Transverse colon (tissue), 4 donors: ENCODE measurements around the gene ESR1. TPM values are rescaled to one million over a fixed set of nuclear protein-coding genes. Genes with fewer than 3 reads are reported as not detected.

ENCODE experiments used
- DNase-seq: peaks from one replicate; pipeline ENCODE4 v3.0.0-alpha.2; 2019
- H3K27ac ChIP-seq, 4 donors: fragments of 200-600 bp; sonication (generic); 2 replicates each; pipeline ENCODE4 v1.5.1; 2016 to 2018; ENCODE audit warnings: inconsistent platforms in 4 of 4
- H3K27me3 ChIP-seq: fragments of 200-600 bp; sonication (generic); 2 replicates; pipeline ENCODE4 v1.5.1; 2017; ENCODE audit warnings: inconsistent platforms
- H3K36me3 ChIP-seq, 4 donors: fragments of 200-600 bp; sonication (generic); 2 replicates each; pipeline ENCODE4 v1.5.1; 2017 to 2019; ENCODE audit warnings: inconsistent platforms in 4 of 4
- H3K4me1 ChIP-seq, 4 donors: fragments of 200-600 bp; sonication (generic); 2 replicates each; pipeline ENCODE4 v1.5.1; 2017 to 2020; ENCODE audit warnings: inconsistent platforms in 4 of 4
- H3K4me3 ChIP-seq, 4 donors: fragments of 200-600 bp; sonication (generic); 1 replicate in 1 of 4; 2 replicates in 3 of 4; pipeline versions ENCODE4 v1.5.1 to v1.6.1; 2017 to 2019; ENCODE audit warnings: inconsistent platforms in 4 of 4
- H3K9me3 ChIP-seq, 2 donors: fragments of 200-600 bp; sonication (generic); 2 replicates each; pipeline ENCODE4 v1.5.1; 2017 to 2019; ENCODE audit warnings: inconsistent platforms in 2 of 2
- CTCF ChIP-seq, 5 experiments: fragments of 200-600 bp in 3 of 5; fragments of 450-650 bp in 2 of 5; sonication (generic) in 3 of 5; IDR thresholded peaks; 1 replicate in 2 of 5; 2 replicates in 3 of 5; pipeline ENCODE4 v1.5.1; 2016 to 2017; ENCODE audit warnings: antibody characterized with exemption in 5 of 5, inconsistent platforms in 3 of 5, mild to moderate bottlenecking in 2 of 5, moderate library complexity in 1 of 5
- EP300 ChIP-seq: sonication (generic); formaldehyde crosslinking; IDR thresholded peaks from one replicate; pipeline ENCODE4 v1.6.1; 2017; ENCODE audit warnings: antibody characterized with exemption, low read depth
- POLR2A ChIP-seq: fragments of 450-650 bp; IDR thresholded peaks from one replicate; pipeline ENCODE4 v1.6.1; 2016; ENCODE audit warnings: antibody characterized with exemption, mild to moderate bottlenecking, moderate library complexity
- POLR2AphosphoS5 ChIP-seq, 3 donors: sonication (generic); formaldehyde crosslinking; IDR thresholded peaks; one replicate each; pipeline ENCODE4 v1.6.1; 2016; ENCODE audit warnings: antibody characterized with exemption in 3 of 3
- WGBS, 2 donors: methylation state at CpG; one replicate each; pipeline ENCODE4 v1.1.5; 2018; ENCODE audit warnings: low coverage in 1 of 2; 5-methylcytosine and 5-hydroxymethylcytosine counted together
- in situ Hi-C, 4 donors: fragments of 200-750 bp; cut with MboI; loops; one replicate each; pipeline versions ENCODE4 v1.15.0 to v1.15.1; 2017; ENCODE audit warnings: low sequenced_read_pairs in 3 of 4, low pct_ligation_motif_present in 1 of 4, low pct_unique_long_range_greater_than_20kb in 1 of 4
- intact Hi-C: fragments of 100-400 bp; cut with DNase I; formaldehyde crosslinking; loops from one replicate; pipeline ENCODE4 v1.15.1; 2023; ENCODE audit warnings: low total_unique reads
- total RNA-seq, 4 donors: library from RNA; depleted of rRNA; stranded (reverse); fragments of >200 nt; gene quantifications; one replicate each; pipeline ENCODE4 v1.1.0, GENCODE V29; 2016

The ESR1 gene
- total RNA-seq, 4 donors from 2014 or later = 0.37 to 0.48 (median 0.41) TPM; not detected in 1

- no peak overlapping the region for H3K27ac ChIP-seq
- H3K4me3 ChIP-seq = no peak overlapping the region
- H3K36me3 ChIP-seq = no peaks in the 10 kb centered on the region
- H3K4me1 ChIP-seq = no peaks in the 10 kb centered on the region
- WGBS, 2 donors = 66 to 79% methylated on average over 3 of the region's 3 CpGs
- no peak for DNase-seq
- no peaks in the 10 kb centered on the region for H3K27me3 ChIP-seq
- intact Hi-C loops = no loop called here
- no peak for TF ChIP-seq POLR2A
- TF ChIP-seq POLR2AphosphoS5 (IDR thresholded peaks at IDR 0.05) = no peak
- TF ChIP-seq EP300 = no peak
- TF ChIP-seq CTCF (IDR thresholded peaks at IDR 0.05) = no peak
- H3K9me3 ChIP-seq = no peaks in the 10 kb centered on the region
- in situ Hi-C loops = no loop called here
Measured at GRCh38 chr6:151940307-151940706, 132.8 kb downstream of the ESR1 start.

- no peaks in the 10 kb centered on the region for H3K36me3 ChIP-seq
- TF ChIP-seq CTCF (IDR thresholded peaks at IDR 0.05) (no peak), EP300 (no peak), POLR2A (no peak), POLR2AphosphoS5 (IDR thresholded peaks at IDR 0.05) (no peak)
- H3K9me3 ChIP-seq = no peaks in the 10 kb centered on the region
- in situ Hi-C loops (no loop called here), intact Hi-C loops (no loop called here)
- WGBS, 2 donors = 40 to 42% methylated on average over 3 of the region's 3 CpGs
- no peak overlapping the region for H3K27ac ChIP-seq
- no peaks in the 10 kb centered on the region for H3K27me3 ChIP-seq
- DNase-seq = no peak
- H3K4me3 ChIP-seq = no peak overlapping the region
- H3K4me1 ChIP-seq = no peaks in the 10 kb centered on the region
Measured at GRCh38 chr6:151948002-151948743, 140.7 kb downstream of the ESR1 start.

- H3K9me3 ChIP-seq = no peaks in the 10 kb centered on the region
- 73 to 74% methylated on average over 2 of the region's 2 CpGs for WGBS, 2 donors
- TF ChIP-seq POLR2AphosphoS5 (IDR thresholded peaks at IDR 0.05) (no peak), EP300 (no peak), POLR2A (no peak), CTCF (IDR thresholded peaks at IDR 0.05) (no peak)
- no peaks in the 10 kb centered on the region for H3K27me3 ChIP-seq
- no peaks in the 10 kb centered on the region for H3K36me3 ChIP-seq
- DNase-seq = no peak
- H3K27ac ChIP-seq = no peak overlapping the region
- H3K4me3 ChIP-seq = no peak overlapping the region
- H3K4me1 ChIP-seq = no peaks in the 10 kb centered on the region
- in situ Hi-C loops = no loop called here
- intact Hi-C loops = no loop called here
Measured at GRCh38 chr6:151958332-151958731, 150.8 kb downstream of the ESR1 start.

- intact Hi-C loops = no loop called here
- 68 to 72% methylated on average over 3 of the region's 3 CpGs for WGBS, 2 donors
Measured at GRCh38 chr6:151959086-151959485, 151.6 kb downstream of the ESR1 start.

More at GRCh38 chr6:151959086-151959485, 151.6 kb downstream of the ESR1 start:
- in situ Hi-C loops = no loop called here
- no peak for DNase-seq
- Histone ChIP-seq H3K27me3 (no peaks in the 10 kb centered on the region), H3K27ac (no peak overlapping the region), H3K9me3 (no peaks in the 10 kb centered on the region), H3K4me1 (no peaks in the 10 kb centered on the region), H3K36me3 (no peaks in the 10 kb centered on the region), H3K4me3 (no peak overlapping the region)
- TF ChIP-seq POLR2AphosphoS5 (IDR thresholded peaks at IDR 0.05) (no peak), POLR2A (no peak), CTCF (IDR thresholded peaks at IDR 0.05) (no peak), EP300 (no peak)
